IMR-90 (cell line): Measurements from ENCODE around the gene ERICH6. TPM values are rescaled to one million over a fixed set of nuclear protein-coding genes. Genes with fewer than 3 reads are reported as not detected.

Experiments
- ATAC-seq: fragments of 200-7000 bp; cut with Tn5 transposase; 2 replicates; pipeline ENCODE4 v1.9.1; 2020; ENCODE audit warnings: low read depth, mild to moderate bottlenecking, moderate library complexity
- BruUV-seq: library from RNA; stranded (reverse); fragments of 400-500 nt; replicated peaks from 2 replicates; lab custom pipeline; 2021; lab: Mats Ljungman, UMichigan
- CTCF ChIA-PET: fragments of 300-600 bp; formaldehyde crosslinking; extraction: SDS; loops from one replicate; lab custom pipeline; 2021; ENCODE audit warnings: antibody characterized with exemption; lab: Yijun Ruan, JAX
- POLR2A ChIA-PET: fragments of 300-600 bp; sonication (Branson Sonifier 250); formaldehyde crosslinking; loops from one replicate; lab custom pipeline; 2022; ENCODE audit warnings: antibody characterized with exemption; ENCODE audit not compliant: unreplicated experiment; lab: Charles Lee
- DNase-seq: peaks from one replicate; pipeline ENCODE4 v3.0.0; 2013
- H2AFZ ChIP-seq: replicated peaks from 2 replicates; pipeline ENCODE3; 2013; ENCODE audit warnings: low read length, mild to moderate bottlenecking; ENCODE audit not compliant: poor library complexity
- H2AK5ac ChIP-seq: 2 replicates; pipeline ENCODE4 v1.6.1; 2013; ENCODE audit warnings: low read depth, low read length, inconsistent platforms
- H2AK9ac ChIP-seq: replicated peaks from 2 replicates; pipeline ENCODE3; 2013; ENCODE audit warnings: mild to moderate bottlenecking, low read depth, low read length, moderate library complexity; ENCODE audit not compliant: poor library complexity
- H2BK120ac ChIP-seq: 2 replicates; pipeline ENCODE4 v1.6.1; 2013; ENCODE audit warnings: low read depth, low read length, inconsistent platforms
- H2BK15ac ChIP-seq: 3 replicates; pipeline ENCODE4 v1.6.1; 2013; ENCODE audit warnings: low read depth, low read length, inconsistent platforms
- H2BK20ac ChIP-seq: 2 replicates; pipeline ENCODE4 v1.6.1; 2013; ENCODE audit warnings: low read depth, mild to moderate bottlenecking, inconsistent platforms, low read length, moderate library complexity
- H2BK5ac ChIP-seq: 2 replicates; pipeline ENCODE4 v1.6.1; 2013; ENCODE audit warnings: mild to moderate bottlenecking, low read depth, low read length, inconsistent platforms; ENCODE audit not compliant: poor library complexity, severe bottlenecking
- H3K14ac ChIP-seq: replicated peaks from 2 replicates; pipeline ENCODE4 v1.6.1; 2013; ENCODE audit warnings: low read depth, low read length, inconsistent platforms
- H3K18ac ChIP-seq: 2 replicates; pipeline ENCODE4 v1.6.1; 2013; ENCODE audit warnings: low read depth, low read length, control low read depth
- H3K23ac ChIP-seq: 2 replicates; pipeline ENCODE4 v1.6.1; 2013; ENCODE audit warnings: low read depth, low read length, inconsistent platforms
- H3K27ac ChIP-seq: 2 replicates; pipeline ENCODE4 v1.5.1; 2013; ENCODE audit warnings: mild to moderate bottlenecking, control low read depth, low read length; ENCODE audit not compliant: insufficient read depth
- H3K27me3 ChIP-seq: 2 replicates; pipeline ENCODE4 v1.6.1; 2013; ENCODE audit warnings: low read length; ENCODE audit not compliant: control insufficient read depth, insufficient read depth
- H3K36me3 ChIP-seq: 2 replicates; pipeline ENCODE4 v1.6.1; 2013; ENCODE audit warnings: low read length, mixed read lengths; ENCODE audit not compliant: control insufficient read depth, insufficient read depth
- H3K4ac ChIP-seq: 2 replicates; pipeline ENCODE4 v1.6.1; 2013; ENCODE audit warnings: low read depth, low read length, inconsistent platforms
- H3K4me1 ChIP-seq: 2 replicates; pipeline ENCODE4 v1.6.1; 2013; ENCODE audit warnings: low read length, mixed read lengths; ENCODE audit not compliant: control insufficient read depth, insufficient read depth
- H3K4me2 ChIP-seq: 2 replicates; pipeline ENCODE4 v1.6.1; 2013; ENCODE audit warnings: low read depth, mild to moderate bottlenecking, control low read depth, low read length, moderate library complexity
- H3K4me3 ChIP-seq: 2 replicates; pipeline ENCODE4 v1.5.1; 2013; ENCODE audit warnings: low read depth, mild to moderate bottlenecking, control low read depth, low read length, moderate library complexity; ENCODE audit not compliant: insufficient read depth
- H3K56ac ChIP-seq: 2 replicates; pipeline ENCODE4 v1.6.1; 2013; ENCODE audit warnings: low read length, inconsistent platforms; ENCODE audit not compliant: insufficient read depth; ENCODE audit errors: extremely low read depth
- H3K79me1 ChIP-seq, 2 experiments: 2 replicates each; pipeline ENCODE4 v1.6.1; 2013; ENCODE audit warnings: low read length in 2 of 2, inconsistent platforms in 1 of 2, low read depth in 1 of 2
- H3K9ac ChIP-seq: 2 replicates; pipeline ENCODE4 v1.6.1; 2013; ENCODE audit warnings: low read depth, low read length, control low read depth
- H3K9me1 ChIP-seq: 2 replicates; pipeline ENCODE4 v1.6.1; 2013; ENCODE audit warnings: low read length, inconsistent platforms; ENCODE audit not compliant: insufficient read depth
- H3K9me3 ChIP-seq: 2 replicates; pipeline ENCODE4 v1.6.1; 2013; ENCODE audit warnings: low read length; ENCODE audit not compliant: control insufficient read depth, insufficient read depth
- H4K20me1 ChIP-seq: 2 replicates; pipeline ENCODE4 v1.6.1; 2013; ENCODE audit warnings: low read length, inconsistent platforms; ENCODE audit not compliant: insufficient read depth
- H4K5ac ChIP-seq: 2 replicates; pipeline ENCODE4 v1.6.1; 2013; ENCODE audit warnings: mild to moderate bottlenecking, low read depth, low read length, control low read depth
- H4K8ac ChIP-seq, 2 experiments: 2 replicates each; pipeline ENCODE4 v1.6.1; 2013; ENCODE audit warnings: low read depth in 2 of 2, low read length in 2 of 2, control low read depth in 1 of 2, inconsistent platforms in 1 of 2
- H4K91ac ChIP-seq: 2 replicates; pipeline ENCODE4 v1.6.1; 2013; ENCODE audit warnings: low read depth, low read length, inconsistent platforms; ENCODE audit not compliant: insufficient read depth
- BHLHE40 ChIP-seq: fragments of 150-350 bp; IDR thresholded peaks from 2 replicates; pipeline ENCODE4 v1.6.1; 2016; ENCODE audit warnings: mild to moderate bottlenecking, low read depth, low read length
- CEBPB ChIP-seq: IDR thresholded peaks from 2 replicates; pipeline ENCODE4 v1.6.1; 2012; ENCODE audit warnings: low read depth, low read length, improper control_type of control experiment
- CHD1 ChIP-seq: IDR thresholded peaks from 2 replicates; pipeline ENCODE4 v1.6.1; 2012; ENCODE audit warnings: low read depth, low read length, improper control_type of control experiment
- CTCF ChIP-seq: conservative IDR thresholded peaks from 2 replicates; pipeline ENCODE4 v1.5.1; 2012; ENCODE audit warnings: mild to moderate bottlenecking, low read depth, low read length, improper control_type of control experiment
- ELK1 ChIP-seq: fragments of 150-350 bp; IDR thresholded peaks from 2 replicates; pipeline ENCODE4 v1.6.1; 2016; ENCODE audit warnings: low read depth, mild to moderate bottlenecking, low read length, moderate library complexity, borderline replicate concordance
- FOS ChIP-seq: fragments of 150-350 bp; IDR thresholded peaks from 2 replicates; pipeline ENCODE4 v1.6.1; 2016; ENCODE audit warnings: low read depth, low read length
- MAFK ChIP-seq: IDR thresholded peaks from 2 replicates; pipeline ENCODE4 v1.6.1; 2012; ENCODE audit warnings: low read depth, low read length, improper control_type of control experiment
- MAZ ChIP-seq: IDR thresholded peaks from 2 replicates; pipeline ENCODE4 v1.6.1; 2012; ENCODE audit warnings: low read depth, mild to moderate bottlenecking, low read length, improper control_type of control experiment, moderate library complexity, borderline replicate concordance
- MXI1 ChIP-seq: IDR thresholded peaks from 2 replicates; pipeline ENCODE4 v1.6.1; 2012; ENCODE audit warnings: low read depth, mild to moderate bottlenecking, low read length, moderate library complexity, borderline replicate concordance
- NFE2L2 ChIP-seq: fragments of 150-350 bp; IDR thresholded peaks from 2 replicates; pipeline ENCODE4 v1.6.1; 2016; ENCODE audit warnings: low read depth, mild to moderate bottlenecking, low read length
- POLR2A ChIP-seq: IDR thresholded peaks from 2 replicates; pipeline ENCODE4 v1.6.1; 2012; ENCODE audit warnings: mild to moderate bottlenecking, low read depth, low read length
- RAD21 ChIP-seq: IDR thresholded peaks from 2 replicates; pipeline ENCODE4 v1.6.1; 2012; ENCODE audit warnings: low read length, improper control_type of control experiment
- RCOR1 ChIP-seq: IDR thresholded peaks from 2 replicates; pipeline ENCODE4 v1.6.1; 2012; ENCODE audit warnings: mild to moderate bottlenecking, low read length, improper control_type of control experiment; ENCODE audit not compliant: insufficient replicate concordance
- RFX5 ChIP-seq: IDR thresholded peaks from 2 replicates; pipeline ENCODE4 v1.8.0; 2012; ENCODE audit warnings: low read depth, mild to moderate bottlenecking, low read length, moderate library complexity
- SMC3 ChIP-seq: fragments of 150-350 bp; IDR thresholded peaks from 2 replicates; pipeline ENCODE4 v1.6.1; 2016; ENCODE audit warnings: low read depth, mild to moderate bottlenecking, antibody characterized with exemption, low read length, moderate library complexity
- USF2 ChIP-seq: fragments of 150-350 bp; IDR thresholded peaks from 2 replicates; pipeline ENCODE4 v1.6.1; 2017; ENCODE audit warnings: mild to moderate bottlenecking, antibody characterized with exemption, low read length, low read depth
- whole genome bisulfite sequencing, 2 experiments: methylation state at CpG; one replicate each; pipeline versions ENCODE4 v1.1.5 to v1.1.7; 2013; ENCODE audit warnings: missing lambda C conversion rate in 2 of 2; ENCODE audit not compliant: insufficient read length in 1 of 2; ENCODE audit errors: extremely low coverage in 2 of 2; 5-methylcytosine and 5-hydroxymethylcytosine counted together
- dilution Hi-C: fragments of 300-500 bp; cut with HindIII; formaldehyde crosslinking; loops from one replicate; pipeline ENCODE4 v1.14.3; 2018; ENCODE audit warnings: low sequenced_read_pairs; ENCODE audit not compliant: unreplicated experiment
- in situ Hi-C: fragments of 300-500 bp; cut with MboI; formaldehyde crosslinking; loops from 3 replicates; pipeline ENCODE4 v1.14.3; 2019; ENCODE audit warnings: low sequenced_read_pairs, inconsistent platforms, mixed read lengths
- intact Hi-C: fragments of 100-400 bp; cut with micrococcal nuclease; formaldehyde crosslinking; loops from 2 replicates; pipeline ENCODE4 v1.10.0; 2022
- polyA plus RNA-seq, 3 experiments: library from polyadenylated mRNA; depleted of rRNA; stranded (reverse); fragments of >200 nt; gene quantifications; 2 replicates each; pipeline ENCODE4 v1.2.3, GENCODE V29; 2012; ENCODE audit warnings: low replicate concordance in 1 of 3
- total RNA-seq: library from RNA; depleted of rRNA; stranded (reverse); fragments of >200 nt; gene quantifications from 2 replicates; pipeline ENCODE4 v1.2.3, GENCODE V29; 2012

ERICH6 gene
- total and polyA plus RNA-seq, 2 of the 4 experiments (the other 2 are of a cell fraction), result under 0.01 TPM; not detected in 1

- no peak overlapping the region for H3K4ac ChIP-seq
- dilution Hi-C loops, result no loop called here
- H4K8ac ChIP-seq, result no peak overlapping the region
- peaks cover 65% of the 10 kb centered on the region for H4K20me1 ChIP-seq
- H3K27me3 ChIP-seq, result no peaks in the 10 kb centered on the region
- no peak overlapping the region for H2BK15ac ChIP-seq
- ChIA-PET CTCF (no interaction called here), POLR2A (no interaction called here)
- H4K91ac ChIP-seq, result no peak overlapping the region
- BruUV-seq, result no TSS peak
- H4K5ac ChIP-seq, result no peak overlapping the region
- in situ Hi-C loops, result no loop called here
- peaks cover 4% of the 10 kb centered on the region; the same call in 1 of the 2 replicates for H3K36me3 ChIP-seq
- no CpG with 5 or more reads among the region's 2 CpGs for WGBS, 2 experiments
- H3K9ac ChIP-seq, result no peak overlapping the region
- H3K4me1 ChIP-seq, result peaks cover 13% of the 10 kb centered on the region
- no peak overlapping the region for H2AFZ ChIP-seq
- H3K56ac ChIP-seq, result no peak overlapping the region
- H3K79me1 ChIP-seq, result peaks cover 36 to 80% of the 10 kb centered on the region in 2 experiments
- TF ChIP-seq MXI1 (no peak), RCOR1 (no peak), MAFK (no peak), RAD21 (no peak), NFE2L2 (no peak), CHD1 (no peak), USF2 (no peak), BHLHE40 (no peak), CTCF (no peak), POLR2A (no peak), CEBPB (no peak), SMC3 (no peak), FOS (no peak), ELK1 (no peak), RFX5 (no peak), MAZ (no peak)
- ATAC-seq, result peak; percentile 41
- H3K4me3 ChIP-seq, result no peak overlapping the region
- no peak overlapping the region for H2BK5ac ChIP-seq
- peak overlapping the region; percentile 20; the same call in 1 of the 2 replicates for H3K4me2 ChIP-seq
- no peak overlapping the region for H3K18ac ChIP-seq
- H3K14ac ChIP-seq, result 0 out of 2 replicates have a peak overlapping the region, but pooled peaks have one; percentile 0
- intact Hi-C loops, result no loop called here
- H2AK9ac ChIP-seq, result no peak overlapping the region
- no peak overlapping the region for H3K23ac ChIP-seq
- H3K9me1 ChIP-seq, result peaks cover 14% of the 10 kb centered on the region; the same call in 1 of the 2 replicates
- H2BK20ac ChIP-seq, result no peak overlapping the region
- no peaks in the 10 kb centered on the region for H3K9me3 ChIP-seq
- H2BK120ac ChIP-seq, result no peak overlapping the region
- H2AK5ac ChIP-seq, result no peak overlapping the region
- H3K27ac ChIP-seq, result 0 out of 2 replicates have a peak overlapping the region, but pooled peaks have one; percentile 37
- no peak for DNase-seq
These were observed 48.1 kb upstream of the ERICH6 start for GRCh38 chr3:150751781-150752263.
